IMR-90 (cell line): ENCODE data around the gene COG7. TPM values are rescaled to one million over a fixed set of nuclear protein-coding genes. Genes with fewer than 3 reads are reported as not detected.
"Not testable (repeated sequence)": the region's sequence is repeated elsewhere in the genome, so short reads cannot be mapped to it uniquely, and the experiment has no call there.

ENCODE experiments used
- ATAC-seq: fragments of 200-7000 bp; cut with Tn5 transposase; 2 replicates; pipeline ENCODE4 v1.9.1; 2020; ENCODE audit warnings: low read depth, mild to moderate bottlenecking, moderate library complexity
- BruUV-seq: library from RNA; stranded (reverse); fragments of 400-500 nt; replicated peaks from 2 replicates; lab custom pipeline; 2021; lab: Mats Ljungman, UMichigan
- CTCF ChIA-PET: fragments of 300-600 bp; formaldehyde crosslinking; extraction: SDS; loops from one replicate; lab custom pipeline; 2021; ENCODE audit warnings: antibody characterized with exemption; lab: Yijun Ruan, JAX
- POLR2A ChIA-PET: fragments of 300-600 bp; sonication (Branson Sonifier 250); formaldehyde crosslinking; loops from one replicate; lab custom pipeline; 2022; ENCODE audit warnings: antibody characterized with exemption; ENCODE audit not compliant: unreplicated experiment; lab: Charles Lee
- DNase-seq: peaks from one replicate; pipeline ENCODE4 v3.0.0; 2013
- H2AFZ ChIP-seq: replicated peaks from 2 replicates; pipeline ENCODE3; 2013; ENCODE audit warnings: low read length, mild to moderate bottlenecking; ENCODE audit not compliant: poor library complexity
- H2AK5ac ChIP-seq: 2 replicates; pipeline ENCODE4 v1.6.1; 2013; ENCODE audit warnings: low read depth, low read length, inconsistent platforms
- H2AK9ac ChIP-seq: replicated peaks from 2 replicates; pipeline ENCODE3; 2013; ENCODE audit warnings: mild to moderate bottlenecking, low read depth, low read length, moderate library complexity; ENCODE audit not compliant: poor library complexity
- H2BK120ac ChIP-seq: 2 replicates; pipeline ENCODE4 v1.6.1; 2013; ENCODE audit warnings: low read depth, low read length, inconsistent platforms
- H2BK15ac ChIP-seq: 3 replicates; pipeline ENCODE4 v1.6.1; 2013; ENCODE audit warnings: low read depth, low read length, inconsistent platforms
- H2BK20ac ChIP-seq: 2 replicates; pipeline ENCODE4 v1.6.1; 2013; ENCODE audit warnings: low read depth, mild to moderate bottlenecking, inconsistent platforms, low read length, moderate library complexity
- H2BK5ac ChIP-seq: 2 replicates; pipeline ENCODE4 v1.6.1; 2013; ENCODE audit warnings: mild to moderate bottlenecking, low read depth, low read length, inconsistent platforms; ENCODE audit not compliant: poor library complexity, severe bottlenecking
- H3K14ac ChIP-seq: replicated peaks from 2 replicates; pipeline ENCODE4 v1.6.1; 2013; ENCODE audit warnings: low read depth, low read length, inconsistent platforms
- H3K18ac ChIP-seq: 2 replicates; pipeline ENCODE4 v1.6.1; 2013; ENCODE audit warnings: low read depth, low read length, control low read depth
- H3K23ac ChIP-seq: 2 replicates; pipeline ENCODE4 v1.6.1; 2013; ENCODE audit warnings: low read depth, low read length, inconsistent platforms
- H3K27ac ChIP-seq: 2 replicates; pipeline ENCODE4 v1.5.1; 2013; ENCODE audit warnings: mild to moderate bottlenecking, control low read depth, low read length; ENCODE audit not compliant: insufficient read depth
- H3K27me3 ChIP-seq: 2 replicates; pipeline ENCODE4 v1.6.1; 2013; ENCODE audit warnings: low read length; ENCODE audit not compliant: control insufficient read depth, insufficient read depth
- H3K36me3 ChIP-seq: 2 replicates; pipeline ENCODE4 v1.6.1; 2013; ENCODE audit warnings: low read length, mixed read lengths; ENCODE audit not compliant: control insufficient read depth, insufficient read depth
- H3K4ac ChIP-seq: 2 replicates; pipeline ENCODE4 v1.6.1; 2013; ENCODE audit warnings: low read depth, low read length, inconsistent platforms
- H3K4me1 ChIP-seq: 2 replicates; pipeline ENCODE4 v1.6.1; 2013; ENCODE audit warnings: low read length, mixed read lengths; ENCODE audit not compliant: control insufficient read depth, insufficient read depth
- H3K4me2 ChIP-seq: 2 replicates; pipeline ENCODE4 v1.6.1; 2013; ENCODE audit warnings: low read depth, mild to moderate bottlenecking, control low read depth, low read length, moderate library complexity
- H3K4me3 ChIP-seq: 2 replicates; pipeline ENCODE4 v1.5.1; 2013; ENCODE audit warnings: low read depth, mild to moderate bottlenecking, control low read depth, low read length, moderate library complexity; ENCODE audit not compliant: insufficient read depth
- H3K56ac ChIP-seq: 2 replicates; pipeline ENCODE4 v1.6.1; 2013; ENCODE audit warnings: low read length, inconsistent platforms; ENCODE audit not compliant: insufficient read depth; ENCODE audit errors: extremely low read depth
- H3K79me1 ChIP-seq, 2 experiments: 2 replicates each; pipeline ENCODE4 v1.6.1; 2013; ENCODE audit warnings: low read length in 2 of 2, inconsistent platforms in 1 of 2, low read depth in 1 of 2
- H3K9ac ChIP-seq: 2 replicates; pipeline ENCODE4 v1.6.1; 2013; ENCODE audit warnings: low read depth, low read length, control low read depth
- H3K9me1 ChIP-seq: 2 replicates; pipeline ENCODE4 v1.6.1; 2013; ENCODE audit warnings: low read length, inconsistent platforms; ENCODE audit not compliant: insufficient read depth
- H3K9me3 ChIP-seq: 2 replicates; pipeline ENCODE4 v1.6.1; 2013; ENCODE audit warnings: low read length; ENCODE audit not compliant: control insufficient read depth, insufficient read depth
- H4K20me1 ChIP-seq: 2 replicates; pipeline ENCODE4 v1.6.1; 2013; ENCODE audit warnings: low read length, inconsistent platforms; ENCODE audit not compliant: insufficient read depth
- H4K5ac ChIP-seq: 2 replicates; pipeline ENCODE4 v1.6.1; 2013; ENCODE audit warnings: mild to moderate bottlenecking, low read depth, low read length, control low read depth
- H4K8ac ChIP-seq, 2 experiments: 2 replicates each; pipeline ENCODE4 v1.6.1; 2013; ENCODE audit warnings: low read depth in 2 of 2, low read length in 2 of 2, control low read depth in 1 of 2, inconsistent platforms in 1 of 2
- H4K91ac ChIP-seq: 2 replicates; pipeline ENCODE4 v1.6.1; 2013; ENCODE audit warnings: low read depth, low read length, inconsistent platforms; ENCODE audit not compliant: insufficient read depth
- WGBS, 2 experiments: methylation state at CpG; one replicate each; pipeline versions ENCODE4 v1.1.5 to v1.1.7; 2013; ENCODE audit warnings: missing lambda C conversion rate in 2 of 2; ENCODE audit not compliant: insufficient read length in 1 of 2; ENCODE audit errors: extremely low coverage in 2 of 2; 5-methylcytosine and 5-hydroxymethylcytosine counted together
- dilution Hi-C: fragments of 300-500 bp; cut with HindIII; formaldehyde crosslinking; loops from one replicate; pipeline ENCODE4 v1.14.3; 2018; ENCODE audit warnings: low sequenced_read_pairs; ENCODE audit not compliant: unreplicated experiment
- in situ Hi-C: fragments of 300-500 bp; cut with MboI; formaldehyde crosslinking; loops from 3 replicates; pipeline ENCODE4 v1.14.3; 2019; ENCODE audit warnings: low sequenced_read_pairs, inconsistent platforms, mixed read lengths
- intact Hi-C: fragments of 100-400 bp; cut with micrococcal nuclease; formaldehyde crosslinking; loops from 2 replicates; pipeline ENCODE4 v1.10.0; 2022
- polyA plus RNA-seq, 3 experiments: library from polyadenylated mRNA; depleted of rRNA; stranded (reverse); fragments of >200 nt; gene quantifications; 2 replicates each; pipeline ENCODE4 v1.2.3, GENCODE V29; 2012; ENCODE audit warnings: low replicate concordance in 1 of 3
- total RNA-seq: library from RNA; depleted of rRNA; stranded (reverse); fragments of >200 nt; gene quantifications from 2 replicates; pipeline ENCODE4 v1.2.3, GENCODE V29; 2012

The COG7 gene
- total and polyA plus RNA-seq, 2 of the 4 experiments (the other 2 are of a cell fraction): 28.5 to 43.7 TPM

- whole genome bisulfite sequencing, 2 experiments: no CpG with 5 or more reads among the region's 6 CpGs
- in situ Hi-C loops, dilution Hi-C loops: not testable (repeated sequence)
These were observed 10.0 kb upstream of the COG7 start for GRCh38 chr16:23462994-23463393.

More at GRCh38 chr16:23462994-23463393, 10.0 kb upstream of the COG7 start:
- H4K91ac ChIP-seq, H4K8ac ChIP-seq, H3K4me3 ChIP-seq, H3K27ac ChIP-seq, H3K4me2 ChIP-seq, H3K56ac ChIP-seq, CTCF ChIA-PET, H2BK15ac ChIP-seq, H2BK120ac ChIP-seq, H3K18ac ChIP-seq, H2AK9ac ChIP-seq, H2BK20ac ChIP-seq, H2BK5ac ChIP-seq, intact Hi-C loops, H3K27me3 ChIP-seq, H4K20me1 ChIP-seq, BruUV-seq, H3K9me3 ChIP-seq, H4K5ac ChIP-seq, H3K9ac ChIP-seq, H3K14ac ChIP-seq, POLR2A ChIA-PET, H3K4ac ChIP-seq, H2AK5ac ChIP-seq, H2AFZ ChIP-seq, H3K23ac ChIP-seq, H3K4me1 ChIP-seq: not testable (repeated sequence)
- ATAC-seq (peak; percentile 67), DNase-seq (peak; percentile 80)
- Histone ChIP-seq H3K79me1 (peaks cover 3 to 11% of the 10 kb centered on the region in 2 experiments; a peak in 1 of 4 replicates), H3K9me1 (peaks cover 28% of the 10 kb centered on the region), H3K36me3 (peaks cover 20% of the 10 kb centered on the region)
